Smooth muscle cell (in vitro differentiated cells): ENCODE measurements around the gene RGS16. TPM values are rescaled to one million over a fixed set of nuclear protein-coding genes. Genes with fewer than 3 reads are reported as not detected.

Experiments
- DNase-seq: peaks from one replicate; lab custom pipeline; 2025; ENCODE audit not compliant: unreplicated experiment; lab: John Stamatoyannopoulos, UW
- H2AFZ ChIP-seq: fragments of 200-600 bp; sonication (generic); 2 replicates; pipeline ENCODE4 v1.6.0; 2016; ENCODE audit warnings: antibody characterized with exemption, low read depth, mild to moderate bottlenecking
- H3F3A ChIP-seq: fragments of 200-600 bp; sonication (generic); 2 replicates; pipeline ENCODE4 v1.6.0; 2017; ENCODE audit warnings: antibody characterized with exemption, low read depth
- H3K27ac ChIP-seq: fragments of 200-600 bp; sonication (generic); 2 replicates; pipeline ENCODE4 v1.5.1; 2016; ENCODE audit warnings: low read depth, mild to moderate bottlenecking
- H3K27me3 ChIP-seq: fragments of 200-600 bp; sonication (generic); 2 replicates; pipeline ENCODE4 v1.6.1; 2016; ENCODE audit warnings: low read depth, mild to moderate bottlenecking
- H3K36me3 ChIP-seq: fragments of 200-600 bp; sonication (generic); 2 replicates; pipeline ENCODE4 v1.5.1; 2016; ENCODE audit warnings: low read depth
- H3K4me1 ChIP-seq: fragments of 200-600 bp; sonication (generic); 2 replicates; pipeline ENCODE4 v1.5.1; 2016; ENCODE audit warnings: low read depth
- H3K4me2 ChIP-seq: fragments of 200-600 bp; sonication (generic); 2 replicates; pipeline ENCODE4 v1.6.0; 2016; ENCODE audit warnings: mild to moderate bottlenecking
- H3K4me3 ChIP-seq: fragments of 200-600 bp; sonication (generic); 2 replicates; pipeline ENCODE4 v1.5.1; 2016; ENCODE audit warnings: mild to moderate bottlenecking
- H3K79me2 ChIP-seq: fragments of 200-600 bp; sonication (generic); 2 replicates; pipeline ENCODE4 v1.6.0; 2016; ENCODE audit warnings: low read depth, mild to moderate bottlenecking
- H3K9ac ChIP-seq: fragments of 200-600 bp; sonication (generic); 2 replicates; pipeline ENCODE4 v1.6.0; 2016; ENCODE audit warnings: low read depth
- H3K9me3 ChIP-seq: fragments of 200-600 bp; sonication (generic); replicated peaks from 2 replicates; pipeline ENCODE4 v1.5.1; 2016; ENCODE audit warnings: low read depth
- H4K20me1 ChIP-seq: fragments of 200-600 bp; sonication (generic); 2 replicates; pipeline ENCODE4 v1.6.0; 2016; ENCODE audit warnings: low read depth
- WGBS: methylation state at CpG from one replicate; pipeline ENCODE4 v1.1.7; 2016; ENCODE audit warnings: low lambda C conversion rate; 5-methylcytosine and 5-hydroxymethylcytosine counted together
- polyA plus RNA-seq: library from polyadenylated mRNA; unstranded; fragments of >200 nt; fragmentation: Nextera tagmentation; extraction: Ambion mirVana; gene quantifications from 2 replicates; pipeline ENCODE4 v1.2.1, GENCODE V29; 2016
- total RNA-seq: library from RNA; depleted of rRNA; stranded (reverse); fragments of >200 nt; gene quantifications from 2 replicates; pipeline ENCODE4 v1.2.3, GENCODE V29; 2014
- TF ChIP-seq, protein P1 (sequence below): fragments of 200-600 bp; sonication (generic); IDR thresholded peaks from 2 replicates; pipeline ENCODE4 v1.5.1; 2017; ENCODE audit warnings: borderline replicate concordance, mild to moderate bottlenecking, antibody characterized with exemption; ENCODE audit not compliant: insufficient read depth, poor library complexity, severe bottlenecking

The RGS16 gene
- total and polyA plus RNA-seq, 2 experiments from 2014 or later, result 2.9 to 9.9 TPM

DNA sequence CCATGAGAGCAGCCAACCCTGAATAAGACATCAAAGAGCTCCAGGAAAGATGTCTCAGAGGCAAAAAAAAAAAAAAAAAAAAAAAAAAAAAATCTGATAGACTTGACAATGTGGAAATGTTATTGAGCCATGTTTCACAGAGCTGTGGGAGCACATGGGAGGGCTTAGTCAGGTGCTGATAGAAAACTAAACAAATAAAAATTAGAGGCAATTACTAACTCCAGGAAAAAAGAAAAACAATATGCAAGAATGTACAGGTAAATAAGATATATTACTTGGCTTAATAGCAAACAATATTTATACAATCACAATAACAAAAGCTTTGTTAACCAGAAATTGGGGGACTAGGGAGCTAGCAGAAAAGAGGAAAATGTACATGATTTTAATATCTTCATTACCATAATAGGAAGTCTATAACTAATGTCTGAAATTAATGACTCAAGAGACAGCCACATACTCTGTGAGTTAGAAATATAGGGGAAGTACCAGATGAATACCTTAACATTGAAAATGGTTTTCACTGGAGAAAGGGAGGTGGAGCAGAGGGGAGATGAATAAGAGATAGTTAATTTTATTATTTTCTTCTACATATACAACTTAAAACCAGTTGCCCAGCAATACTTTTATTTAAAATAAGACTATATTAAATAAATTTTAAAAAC lies 16.9 kb upstream of the RGS16 start:
- no peaks in the 10 kb centered on the region for H3K79me2 ChIP-seq

DNA sequence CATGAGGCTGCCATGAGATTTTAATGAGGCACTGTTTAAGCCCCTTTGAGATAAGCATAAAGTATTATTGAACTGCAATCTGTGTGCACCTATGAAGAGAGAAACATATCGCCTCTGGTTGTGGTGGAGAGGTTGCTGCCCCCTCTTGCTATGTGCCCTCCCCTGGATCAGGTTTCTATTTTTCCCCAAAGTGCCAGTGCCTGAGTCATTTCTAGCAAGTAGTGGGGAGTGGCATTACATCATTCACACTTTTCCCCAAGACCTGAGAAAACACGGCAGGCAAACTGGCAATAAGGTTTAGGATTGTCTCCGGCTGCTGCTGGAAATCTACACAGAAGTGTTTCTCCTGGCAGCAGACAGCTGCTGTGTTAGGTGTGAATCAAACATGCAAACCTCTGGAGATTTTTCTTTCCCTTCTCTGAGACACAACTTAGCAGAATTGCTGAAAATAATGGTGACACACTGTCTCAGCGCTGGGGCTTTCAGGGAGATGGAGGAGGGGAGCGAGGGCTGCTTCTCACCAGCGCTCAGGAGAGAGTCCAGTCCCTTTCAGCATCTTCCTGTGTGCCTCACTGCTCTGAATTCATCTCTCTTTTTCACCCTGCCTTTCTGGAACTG lies 13.7 kb upstream of the RGS16 start:
- no peak for DNase-seq
- peaks cover 31% of the 10 kb centered on the region for H3F3A ChIP-seq
- H3K36me3 ChIP-seq, result no peaks in the 10 kb centered on the region
- no peaks in the 10 kb centered on the region for H4K20me1 ChIP-seq
- no peaks in the 10 kb centered on the region for H3K9me3 ChIP-seq
- peak overlapping the region; percentile 69 for H3K4me2 ChIP-seq
- no peaks in the 10 kb centered on the region for H3K79me2 ChIP-seq
- peaks cover 25% of the 10 kb centered on the region for H3K4me1 ChIP-seq
- H3K27me3 ChIP-seq, result no peaks in the 10 kb centered on the region
- TF ChIP-seq, protein P1, sequence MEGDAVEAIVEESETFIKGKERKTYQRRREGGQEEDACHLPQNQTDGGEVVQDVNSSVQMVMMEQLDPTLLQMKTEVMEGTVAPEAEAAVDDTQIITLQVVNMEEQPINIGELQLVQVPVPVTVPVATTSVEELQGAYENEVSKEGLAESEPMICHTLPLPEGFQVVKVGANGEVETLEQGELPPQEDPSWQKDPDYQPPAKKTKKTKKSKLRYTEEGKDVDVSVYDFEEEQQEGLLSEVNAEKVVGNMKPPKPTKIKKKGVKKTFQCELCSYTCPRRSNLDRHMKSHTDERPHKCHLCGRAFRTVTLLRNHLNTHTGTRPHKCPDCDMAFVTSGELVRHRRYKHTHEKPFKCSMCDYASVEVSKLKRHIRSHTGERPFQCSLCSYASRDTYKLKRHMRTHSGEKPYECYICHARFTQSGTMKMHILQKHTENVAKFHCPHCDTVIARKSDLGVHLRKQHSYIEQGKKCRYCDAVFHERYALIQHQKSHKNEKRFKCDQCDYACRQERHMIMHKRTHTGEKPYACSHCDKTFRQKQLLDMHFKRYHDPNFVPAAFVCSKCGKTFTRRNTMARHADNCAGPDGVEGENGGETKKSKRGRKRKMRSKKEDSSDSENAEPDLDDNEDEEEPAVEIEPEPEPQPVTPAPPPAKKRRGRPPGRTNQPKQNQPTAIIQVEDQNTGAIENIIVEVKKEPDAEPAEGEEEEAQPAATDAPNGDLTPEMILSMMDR, result no peak
- H3K9ac ChIP-seq, result peak overlapping the region; percentile 26
- WGBS, result 23% methylated on average over 6 of the region's 6 CpGs
- peak overlapping the region; percentile 59 for H2AFZ ChIP-seq
- no peak overlapping the region for H3K4me3 ChIP-seq
- peak overlapping the region; percentile 68 for H3K27ac ChIP-seq

More for the DNA sequence above, 16.9 kb upstream of the RGS16 start:
- no peak overlapping the region for H3K4me3 ChIP-seq
- no peaks in the 10 kb centered on the region for H3K9me3 ChIP-seq
- H3K9ac ChIP-seq, result no peak overlapping the region
- no peaks in the 10 kb centered on the region for H3K27me3 ChIP-seq
- no peak for DNase-seq
- H3K4me1 ChIP-seq, result peaks cover 14% of the 10 kb centered on the region
- H2AFZ ChIP-seq, result no peak overlapping the region
- no peak overlapping the region for H3K27ac ChIP-seq
- H3F3A ChIP-seq, result peaks cover 21% of the 10 kb centered on the region
- TF ChIP-seq, protein P1, result no peak
- H3K4me2 ChIP-seq, result no peak overlapping the region
- no peaks in the 10 kb centered on the region for H3K36me3 ChIP-seq
- no peaks in the 10 kb centered on the region for H4K20me1 ChIP-seq

DNA sequence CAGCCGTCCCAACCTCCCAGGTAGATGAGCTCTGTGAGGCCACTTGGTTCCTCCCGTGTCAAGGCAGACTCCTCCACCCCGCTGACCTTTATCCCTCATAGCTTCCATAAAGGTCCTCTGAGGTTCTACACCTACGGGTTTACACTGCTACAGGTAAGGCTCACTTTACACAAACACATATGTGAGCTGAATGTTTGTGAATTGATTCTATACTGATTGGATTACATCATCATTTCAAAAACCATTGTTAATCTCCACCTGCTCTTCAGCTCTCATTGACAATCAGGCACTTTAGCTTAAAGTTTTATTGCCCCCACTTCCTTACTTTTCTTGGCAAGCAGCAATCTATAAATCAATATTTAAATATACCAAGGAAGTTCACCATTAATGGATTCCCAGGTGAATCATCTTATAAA lies 12.8 kb upstream of the RGS16 start:
- H3K9me3 ChIP-seq, result no peaks in the 10 kb centered on the region
- H2AFZ ChIP-seq, result no peak overlapping the region
- no peaks in the 10 kb centered on the region for H4K20me1 ChIP-seq
- peaks cover 25% of the 10 kb centered on the region for H3K4me1 ChIP-seq
- TF ChIP-seq, protein P1, result no peak
- peak overlapping the region; percentile 68 for H3K27ac ChIP-seq
- H3F3A ChIP-seq, result peaks cover 31% of the 10 kb centered on the region
- no peaks in the 10 kb centered on the region for H3K27me3 ChIP-seq
- H3K4me3 ChIP-seq, result no peak overlapping the region
- WGBS, result 61% methylated on average over 4 of the region's 4 CpGs
- peak overlapping the region; percentile 69 for H3K4me2 ChIP-seq
- DNase-seq, result no peak
- H3K36me3 ChIP-seq, result no peaks in the 10 kb centered on the region
- H3K79me2 ChIP-seq, result no peaks in the 10 kb centered on the region
- H3K9ac ChIP-seq, result no peak overlapping the region
